ENCODE results near the gene MIB1.
"Not testable (repeated sequence)": the region's sequence is repeated elsewhere in the genome, so short reads cannot be mapped to it uniquely, and the experiment has no call there.

MIB1 gene

DNA sequence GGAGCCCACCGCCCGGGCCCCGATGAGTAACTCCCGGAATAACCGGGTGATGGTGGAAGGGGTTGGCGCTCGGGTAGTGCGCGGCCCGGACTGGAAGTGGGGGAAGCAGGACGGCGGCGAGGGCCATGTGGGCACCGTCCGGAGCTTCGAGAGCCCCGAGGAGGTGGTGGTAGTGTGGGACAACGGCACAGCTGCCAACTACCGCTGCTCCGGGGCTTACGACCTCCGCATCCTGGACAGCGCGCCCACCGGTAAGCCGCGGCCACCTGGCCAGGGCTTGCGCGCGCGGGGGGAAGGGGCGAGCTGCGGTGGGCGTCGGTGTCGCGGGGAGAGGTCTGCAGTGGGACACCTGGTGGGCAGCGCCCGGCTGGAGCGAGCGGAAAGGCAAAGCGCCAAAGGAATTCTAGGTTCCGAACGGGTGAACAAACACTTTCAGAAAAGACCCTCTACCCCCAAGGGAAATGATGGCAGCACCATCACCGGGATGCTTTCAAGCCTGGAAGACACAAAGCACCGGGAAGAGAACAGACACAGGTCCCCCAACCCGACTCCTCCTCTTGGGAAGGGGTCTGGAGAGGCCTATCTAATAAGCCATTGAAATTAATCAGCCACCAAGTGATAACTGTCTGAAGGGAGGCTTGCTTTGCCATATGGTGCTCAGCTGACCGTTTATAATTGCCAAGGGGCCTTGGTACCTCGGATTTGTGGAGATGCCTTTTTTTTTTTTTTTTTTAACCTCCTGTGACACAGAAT is 1.1 kb downstream of the MIB1 start:
- intact Hi-C loops (cut with DNase I), result loop anchor here (2.0 to 10.0 kb wide), 4 partner anchors 37 to 141 kb away; partner anchors contain the start of genes ABHD3 and ESCO1
- peak in 8 of 10 donors; percentile 17 to 89 (median 32) for DNase-seq

DNA sequence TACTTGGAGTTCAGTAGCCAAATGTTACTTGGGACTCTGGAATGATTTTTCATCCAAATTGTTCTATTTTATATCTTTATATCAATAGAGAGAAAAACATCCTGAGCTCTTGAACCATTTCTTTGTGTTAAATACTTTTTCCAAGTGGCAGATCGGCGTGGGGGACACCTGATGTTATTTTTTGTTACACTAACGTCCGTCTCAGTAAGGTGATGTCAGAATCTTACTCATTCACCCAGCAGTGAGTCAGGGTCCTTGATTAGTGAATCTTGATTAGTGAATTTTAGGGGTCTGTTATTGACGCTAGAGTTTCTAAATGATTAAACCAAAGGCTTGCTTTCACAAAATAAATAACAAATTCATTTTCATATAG is 1.7 kb downstream of the MIB1 start:
- intact Hi-C loops (cut with DNase I), result loop anchor here (5.0 to 10.0 kb wide), 2 partner anchors 82 to 110 kb away; no protein-coding TSS in a partner anchor
- no peak for DNase-seq

DNA sequence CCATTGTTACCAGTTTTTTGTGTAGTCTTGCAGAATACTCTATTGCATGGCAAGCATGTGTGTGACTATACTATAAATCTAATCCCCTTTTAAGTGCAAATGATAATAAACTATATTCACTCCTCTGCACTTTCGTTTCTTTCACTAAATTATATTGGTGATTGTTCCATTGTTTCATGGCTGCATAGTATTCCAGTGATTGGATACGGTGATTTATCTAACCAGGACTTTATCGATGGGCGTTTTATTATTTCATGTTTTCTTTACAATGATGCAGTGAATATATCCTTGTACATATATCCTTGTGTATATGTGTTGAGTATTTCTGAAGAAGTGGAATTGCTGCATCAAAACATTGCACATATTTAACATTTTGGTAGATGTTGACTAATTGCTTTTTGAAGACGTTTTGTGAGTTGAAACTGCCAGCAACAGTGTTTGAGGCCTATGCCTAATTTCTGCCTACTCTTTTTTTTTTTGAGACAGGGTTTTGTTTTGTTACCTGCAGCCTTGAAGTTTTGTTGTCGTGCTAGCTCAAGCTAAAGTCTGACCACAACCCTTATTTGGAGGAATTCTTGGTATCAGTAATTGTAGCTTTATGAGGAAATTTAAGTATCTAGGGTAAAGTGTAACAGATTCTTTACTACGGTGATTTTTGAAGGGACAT is 2.7 kb downstream of the MIB1 start:
- intact Hi-C loops (cut with DNase I), result loop anchor here (5.0 to 10.0 kb wide), 2 partner anchors 82 to 111 kb away; no protein-coding TSS in a partner anchor
- no peak for DNase-seq

DNA sequence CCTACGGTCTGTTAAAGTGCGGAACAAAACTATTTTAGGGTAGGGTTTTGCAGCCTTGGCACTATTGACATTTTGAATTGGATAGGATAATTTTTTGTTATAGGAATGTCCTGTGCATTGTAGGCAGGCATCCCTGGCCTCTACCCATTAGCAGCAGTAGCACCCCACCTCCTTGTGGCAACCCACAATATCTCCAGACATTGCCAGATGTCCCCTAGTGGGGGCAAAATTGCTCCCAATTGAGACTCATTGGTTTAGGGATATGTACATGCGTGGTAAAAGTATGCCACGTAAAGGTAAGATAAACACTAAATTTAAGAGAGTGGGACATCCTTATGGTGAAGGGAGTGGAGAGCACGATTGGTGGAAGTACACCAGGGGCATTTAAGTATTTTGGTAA is 4.6 kb downstream of the MIB1 start:
- no peak for DNase-seq
- intact Hi-C loops (cut with DNase I), result loop anchor here (10.0 kb wide), 1 partner anchor 80 kb away; no protein-coding TSS in a partner anchor

DNA sequence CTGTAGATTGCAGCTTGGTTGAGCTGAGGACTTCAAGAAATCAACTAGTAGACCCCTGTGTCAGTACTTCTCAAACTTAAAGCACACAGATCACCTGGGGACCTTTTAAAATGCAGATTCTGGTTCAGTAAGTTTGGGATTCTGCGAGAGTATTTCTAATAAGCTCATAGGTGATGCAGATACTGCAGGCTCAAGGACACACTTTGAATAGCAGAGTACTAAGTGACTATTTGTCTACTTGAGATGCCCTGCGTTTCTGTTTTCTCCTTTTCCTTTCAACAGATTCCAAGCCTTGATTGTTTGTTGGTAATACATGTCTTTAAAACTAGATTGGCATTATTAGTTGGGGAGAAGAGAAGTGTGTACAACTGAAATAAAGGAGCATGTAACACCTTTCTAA is 6.7 kb downstream of the MIB1 start:
- intact Hi-C loops (cut with DNase I), result loop anchor here (10.0 kb wide), 1 partner anchor 78 kb away; no protein-coding TSS in a partner anchor
- no peak for DNase-seq

DNA sequence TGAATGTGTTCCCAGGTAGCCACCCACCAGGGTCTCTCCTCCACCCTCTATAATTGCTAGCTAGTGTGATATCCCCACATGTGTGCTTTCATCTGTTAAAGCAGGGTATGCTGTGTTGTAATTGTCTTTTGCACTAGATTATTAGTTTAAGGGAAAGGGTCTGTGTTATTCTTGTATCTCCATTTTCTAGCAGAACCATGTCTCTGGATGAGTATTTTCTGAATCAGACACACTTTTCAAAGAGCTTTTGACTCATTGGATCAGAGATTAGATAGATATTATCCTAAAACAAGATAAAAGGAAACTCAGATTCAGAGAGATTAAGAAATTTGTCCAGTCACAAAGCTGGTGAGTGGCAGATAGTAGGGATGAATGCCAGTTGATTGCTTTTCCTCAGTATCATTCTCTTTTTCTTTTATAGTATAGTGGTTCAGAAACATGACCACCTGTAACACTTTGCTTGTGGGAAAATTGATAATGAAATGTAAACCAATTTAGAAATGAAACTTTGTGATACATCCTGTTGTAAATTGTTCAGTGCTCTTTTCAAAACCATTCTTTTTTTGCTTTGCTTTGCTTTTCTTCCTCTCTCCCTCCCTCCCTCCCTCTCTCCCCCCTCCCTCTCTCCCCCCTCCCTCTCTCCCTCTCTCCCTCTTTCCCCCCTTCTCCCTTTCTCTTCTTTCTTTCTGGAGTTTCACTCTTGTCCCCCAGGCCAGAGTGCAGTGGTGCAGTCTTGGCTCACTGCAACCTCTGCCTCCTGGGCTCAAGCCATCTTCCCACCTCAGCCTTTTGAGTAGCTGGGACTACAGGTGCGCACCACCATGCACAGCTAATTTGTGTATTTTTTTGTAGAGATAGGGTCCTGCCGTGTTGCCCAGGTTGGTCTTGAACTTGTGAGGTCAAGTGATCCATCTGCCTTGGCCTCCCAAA is 7.4 kb downstream of the MIB1 start:
- intact Hi-C loops (cut with DNase I), result loop anchor here (10.0 kb wide), 1 partner anchor 77 kb away; no protein-coding TSS in a partner anchor
- DNase-seq, result no peak

DNA sequence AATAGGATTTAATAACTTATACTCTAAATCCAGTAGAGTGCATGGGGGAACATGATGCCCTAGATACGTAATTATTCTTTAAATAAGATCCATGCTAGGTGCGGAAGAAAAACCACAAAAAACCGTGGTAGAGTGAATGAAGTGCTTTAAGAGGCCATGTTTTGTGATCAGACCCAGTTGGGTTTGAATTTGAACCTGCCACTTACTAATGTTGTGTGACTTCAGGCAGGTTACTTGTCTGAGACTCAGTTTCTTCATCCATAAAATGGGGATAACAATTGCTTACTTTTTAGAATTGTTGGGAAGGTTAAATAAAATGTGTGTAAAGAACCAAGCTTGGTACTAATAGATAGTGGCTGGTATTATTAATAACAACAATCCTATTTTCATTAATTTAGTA is 17.2 kb downstream of the MIB1 start:
- no peak for DNase-seq
- intact Hi-C loops (cut with DNase I), result no loop called here

DNA sequence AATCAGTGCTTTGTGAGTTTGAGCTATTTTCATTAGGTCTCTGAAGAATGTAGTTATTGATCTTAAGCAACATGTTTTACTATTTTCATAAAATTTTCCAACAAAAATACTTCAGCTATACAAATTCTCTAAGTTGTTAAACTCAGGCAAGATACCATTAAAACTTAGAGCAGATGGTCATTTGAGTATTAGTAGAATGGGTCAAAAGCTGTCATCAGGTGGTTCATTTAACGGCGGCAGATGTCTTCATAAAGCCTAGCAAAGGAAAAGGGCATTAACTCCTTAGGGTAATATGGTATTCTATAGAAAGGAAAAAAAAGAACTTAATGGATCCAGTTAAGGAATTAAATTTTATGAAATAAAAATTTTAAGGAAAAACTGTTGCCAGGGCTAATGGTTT is 19.2 kb downstream of the MIB1 start:
- DNase-seq, result no peak
- intact Hi-C loops (cut with DNase I), result no loop called here

DNA sequence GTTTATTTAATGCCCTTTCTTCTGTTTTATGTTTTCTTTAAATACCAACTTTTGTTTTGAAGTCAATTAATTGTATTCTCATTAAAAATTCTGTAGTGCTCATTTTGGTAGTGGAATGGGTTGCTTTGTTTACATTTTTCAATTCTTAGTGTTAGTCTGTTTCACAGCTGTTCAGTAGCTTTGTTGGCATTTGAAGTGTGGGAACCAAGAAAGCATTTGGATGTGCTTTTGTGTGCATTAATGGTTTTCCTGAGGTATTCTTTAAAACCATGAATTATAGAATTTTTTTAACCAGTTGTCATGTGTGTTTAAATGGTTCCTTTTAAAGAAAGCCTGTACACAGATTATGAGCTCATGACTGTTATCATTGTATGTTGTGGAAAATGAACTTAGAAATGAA is 19.7 kb downstream of the MIB1 start:
- intact Hi-C loops (cut with DNase I), result no loop called here
- DNase-seq, result no peak

DNA sequence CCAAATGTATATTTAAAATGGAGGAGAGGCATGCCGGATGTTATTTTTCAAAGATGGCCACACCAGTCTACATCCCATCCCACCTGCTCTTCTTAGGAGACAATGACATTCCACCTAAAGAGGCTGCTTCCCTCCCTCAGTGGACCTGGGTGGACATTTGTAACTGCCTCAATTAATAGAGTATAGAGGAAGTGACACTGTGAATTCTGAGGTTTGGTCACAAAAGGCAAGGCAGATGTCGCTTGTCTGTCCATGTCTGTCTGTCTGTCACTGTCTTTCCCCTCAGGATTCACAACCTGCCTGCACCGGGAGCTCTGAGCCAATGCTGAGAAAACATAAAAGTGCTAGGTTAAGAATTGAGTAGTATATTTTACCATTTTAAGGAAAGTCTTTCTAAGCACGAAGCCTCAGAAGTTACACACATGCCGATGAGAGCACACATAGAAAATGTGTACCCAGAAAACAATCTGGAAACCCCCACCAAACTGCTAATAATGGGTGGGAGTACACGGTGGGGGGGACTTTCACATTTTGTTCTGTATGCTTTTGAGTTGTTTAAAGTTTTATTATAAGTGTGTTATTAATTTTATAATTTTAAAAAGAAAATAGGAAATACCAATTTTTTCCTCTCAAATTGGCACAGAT is 21.0 kb downstream of the MIB1 start:
- intact Hi-C loops (cut with DNase I), result no loop called here

DNA sequence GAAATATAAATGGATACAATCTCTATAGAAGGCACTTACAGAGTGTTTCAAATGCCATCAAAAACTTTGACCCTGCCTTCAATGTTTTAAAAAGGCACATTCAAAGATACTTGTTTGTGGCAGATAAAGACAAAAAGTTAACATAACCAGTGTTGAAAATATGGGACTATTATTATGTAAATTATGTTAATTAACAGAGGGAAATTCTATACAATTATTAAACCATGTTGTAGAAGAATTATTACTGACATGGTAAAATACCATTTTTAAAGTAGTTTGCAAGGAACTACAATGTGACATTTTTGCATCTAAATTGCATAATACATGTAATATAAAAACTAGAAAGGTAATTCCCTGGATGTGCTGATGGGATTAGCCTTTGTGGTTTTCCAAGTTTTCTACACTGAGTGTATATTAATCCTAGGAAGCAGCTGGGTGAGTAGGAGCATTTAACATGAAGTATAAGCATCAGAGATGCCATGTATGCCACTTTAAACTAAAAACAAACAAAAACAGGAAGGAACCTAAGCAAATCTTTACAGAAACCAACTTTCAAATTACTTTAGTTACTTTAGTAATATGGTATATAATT is 21.7 kb downstream of the MIB1 start:
- intact Hi-C loops (cut with DNase I), result no loop called here
- no peak for DNase-seq

More for the DNA sequence above, 21.0 kb downstream of the MIB1 start:
- no peak for DNase-seq

DNA sequence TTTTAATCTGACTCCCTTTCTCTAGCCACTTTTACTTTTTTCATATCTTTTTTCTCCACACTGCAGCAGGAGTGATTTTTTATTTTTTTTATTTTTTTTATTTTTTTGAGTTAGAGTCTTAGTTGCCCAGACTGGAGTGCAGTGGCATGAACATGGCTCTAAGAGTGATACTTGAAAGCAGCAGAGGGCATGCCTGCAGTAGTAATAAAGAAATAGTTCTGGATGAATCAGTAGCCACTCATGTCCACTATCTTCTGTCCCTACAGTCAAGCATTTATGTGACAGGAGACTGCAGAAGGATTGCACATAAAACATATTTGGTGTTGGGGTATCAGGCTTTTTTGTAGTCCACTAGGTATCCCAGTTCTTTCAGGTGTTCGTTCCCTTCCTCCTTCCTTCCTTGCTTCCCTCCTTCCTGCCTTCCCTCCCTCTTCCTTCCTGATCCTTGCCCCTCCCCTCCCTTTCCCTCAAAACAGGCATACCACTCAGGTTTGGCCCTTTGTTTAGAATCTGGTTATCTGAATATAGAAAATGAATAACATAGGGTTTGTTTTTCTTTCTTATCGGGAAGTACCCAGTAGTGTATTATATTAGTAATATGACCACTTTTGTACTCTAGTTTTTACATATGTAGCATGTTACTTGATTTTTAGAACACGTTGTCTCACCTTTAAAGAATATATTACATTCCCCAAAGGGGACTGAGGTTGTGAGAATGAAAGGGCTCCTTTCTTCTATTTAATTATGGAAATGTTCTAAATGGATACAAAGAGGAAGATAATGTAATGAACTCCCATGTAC is 23.5 kb downstream of the MIB1 start:
- DNase-seq, result no peak
- intact Hi-C loops (cut with DNase I), result no loop called here

DNA sequence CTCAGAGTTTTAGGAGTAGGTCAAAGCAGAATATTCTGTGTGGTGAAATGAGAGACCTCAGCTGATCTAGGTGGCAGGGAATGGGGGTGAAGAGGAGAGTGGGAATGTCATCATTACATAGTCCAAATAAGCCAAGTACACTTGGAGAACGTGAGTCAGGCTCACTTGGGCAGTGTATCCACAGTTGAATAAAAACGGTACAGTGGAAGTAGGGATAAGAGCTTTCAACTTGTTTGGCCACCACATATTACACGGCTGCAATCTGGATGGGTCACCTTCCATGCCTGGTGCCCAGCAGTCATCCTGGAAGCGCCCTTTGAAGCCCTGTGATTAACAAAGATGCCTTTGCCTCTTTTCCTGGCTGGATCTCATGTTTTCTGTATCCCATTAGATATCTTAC is 28.6 kb downstream of the MIB1 start:
- intact Hi-C loops (cut with DNase I), result no loop called here
- DNase-seq, result no peak

DNA sequence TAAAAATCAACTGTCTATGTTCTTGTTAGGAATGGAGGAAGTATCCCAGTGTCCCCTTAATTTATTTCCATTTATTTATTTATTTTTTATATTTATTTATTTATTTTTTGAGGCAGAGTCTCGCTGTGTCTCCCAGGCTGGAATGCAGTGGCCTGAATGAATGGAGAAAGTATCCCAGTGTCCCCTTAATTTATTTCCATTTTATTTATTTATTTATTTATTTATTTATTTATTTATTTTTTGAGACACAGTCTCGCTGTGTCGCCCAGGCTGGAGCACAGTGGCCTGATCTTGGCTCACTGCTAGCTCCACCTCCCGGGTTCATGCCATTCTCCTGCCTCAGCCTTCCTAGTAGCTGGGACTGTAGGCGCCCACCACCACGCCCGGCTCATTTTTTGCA is 34.1 kb downstream of the MIB1 start:
- intact Hi-C loops (cut with DNase I), result no loop called here

DNA sequence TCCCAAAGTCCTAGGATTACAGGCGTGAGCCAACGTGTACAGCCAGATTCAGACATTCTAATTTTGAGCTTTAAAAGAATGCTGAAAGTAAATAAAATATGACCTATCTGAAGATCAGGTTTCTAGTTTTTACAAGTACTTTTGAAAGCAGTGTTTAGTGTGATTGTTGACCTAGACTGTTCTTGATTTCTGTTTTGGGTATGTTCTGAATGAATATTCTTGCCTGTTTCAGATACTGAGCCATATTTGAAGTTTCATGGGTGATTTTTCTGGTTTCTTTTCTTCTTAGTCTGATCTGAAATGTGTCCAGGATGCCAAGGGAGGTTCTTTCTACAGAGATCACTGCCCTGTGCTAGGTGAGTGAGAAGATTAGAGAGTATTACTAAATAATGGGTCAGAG is 37.2 kb downstream of the MIB1 start:
- intact Hi-C loops (cut with DNase I), result no loop called here
- no peak for DNase-seq

More for the DNA sequence above, 34.1 kb downstream of the MIB1 start:
- DNase-seq, result no peak

DNA sequence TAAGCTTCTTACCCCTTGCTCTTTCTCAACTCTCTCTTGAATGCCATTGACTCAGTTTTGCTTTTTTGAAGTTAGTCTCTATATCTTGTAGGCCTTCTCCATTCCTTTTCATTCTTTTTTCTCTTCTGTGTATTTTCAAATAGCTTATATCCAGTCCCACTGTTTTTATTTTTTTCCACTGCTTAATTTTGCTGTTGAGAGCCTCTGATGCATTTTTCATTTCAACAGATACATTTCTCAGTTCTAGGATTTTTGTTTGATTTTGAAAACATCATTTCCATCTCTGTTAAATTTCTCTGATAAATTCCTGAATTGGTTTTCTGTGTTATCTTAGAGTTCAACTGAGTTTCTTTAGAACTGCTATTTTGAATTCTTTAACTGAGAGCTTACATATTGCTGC is 45.9 kb downstream of the MIB1 start:
- intact Hi-C loops (cut with DNase I), result no loop called here
- DNase-seq, result no peak

DNA sequence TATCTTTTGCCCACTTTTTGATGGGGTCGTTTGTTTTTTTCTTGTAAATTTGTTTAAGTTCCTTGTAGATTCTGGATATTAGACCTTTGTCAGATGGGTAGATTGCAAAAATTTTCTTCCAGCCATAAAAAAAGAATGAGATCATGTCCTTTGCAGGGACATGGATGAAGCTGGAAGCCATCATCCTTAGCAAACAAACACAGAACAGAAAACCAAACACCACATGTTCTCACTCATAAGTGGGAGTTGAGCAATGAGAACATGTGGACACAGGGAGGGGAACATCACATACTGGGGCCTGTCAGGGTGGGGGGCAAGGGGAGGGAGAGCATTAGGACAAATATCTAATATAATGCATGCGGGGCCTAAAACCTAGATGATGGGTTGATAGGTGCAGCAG is 55.5 kb downstream of the MIB1 start:
- DNase-seq; intact Hi-C loops (cut with DNase I): not testable (repeated sequence)

DNA sequence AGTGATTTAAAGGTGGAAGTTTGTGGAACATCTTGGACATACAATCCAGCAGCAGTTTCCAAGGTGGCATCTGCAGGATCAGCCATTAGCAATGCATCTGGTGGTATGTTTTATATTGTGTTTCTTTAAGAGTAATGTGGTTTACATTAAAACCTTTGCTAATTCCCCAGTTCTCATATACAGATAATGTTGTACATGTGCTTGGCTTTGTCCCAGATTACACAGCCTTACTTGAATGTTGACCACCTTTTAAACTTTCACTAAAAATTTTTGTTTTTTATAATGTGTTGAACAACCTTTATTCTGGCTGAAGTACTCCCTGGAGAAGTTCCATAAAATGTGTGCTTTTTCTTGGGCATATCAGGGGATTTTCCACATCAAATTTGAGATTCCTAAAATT is 57.5 kb downstream of the MIB1 start:
- no peak for DNase-seq
- intact Hi-C loops (cut with DNase I), result no loop called here

DNA sequence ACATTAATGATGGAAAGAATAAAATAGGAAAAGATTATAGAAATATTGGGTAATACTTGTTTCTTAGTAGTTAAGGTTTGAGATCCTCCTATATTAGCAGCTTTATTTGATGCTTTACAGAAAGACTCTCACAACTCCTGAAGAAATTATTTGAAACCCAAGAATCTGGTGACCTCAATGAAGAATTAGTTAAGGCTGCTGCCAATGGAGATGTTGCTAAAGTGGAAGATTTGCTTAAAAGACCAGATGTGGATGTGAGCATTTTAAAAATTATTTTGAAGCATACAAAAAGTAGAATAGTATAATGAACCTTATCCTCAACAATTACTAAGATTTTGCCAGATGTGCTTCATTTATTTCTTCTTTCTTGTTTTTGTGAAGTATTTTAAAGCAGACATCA is 59.1 kb downstream of the MIB1 start:
- DNase-seq, result no peak
- intact Hi-C loops (cut with DNase I), result no loop called here

Data from posterior cingulate gyrus (tissue), 11 donors.